M059J (cell line): ENCODE data around the gene ENPP7. TPM values are rescaled to one million over a fixed set of nuclear protein-coding genes. Genes with fewer than 3 reads are reported as not detected.

ENCODE experiments used
- DNase-seq: peaks from one replicate; pipeline ENCODE4 v3.0.0-alpha.2; 2012; ENCODE audit warnings: low read depth
- total RNA-seq: library from RNA; depleted of rRNA; stranded (reverse); fragments of >200 nt; shearing (Covaris generic); gene quantifications from 2 replicates; pipeline ENCODE4 v1.2.3, GENCODE V29; 2014; rRNA removed

The ENPP7 gene
- total RNA-seq: not detected in 2 replicates

- DNase-seq: no peak
These were observed at the start of gene ENPP7 for GRCh38 chr17:79730769-79731483. Gene ENPP7 (plus strand): TSS chr17:79730943. CDS start chr17:79731140, 197 bp downstream.

GRCh38 chr17:79681101-79681621 is 49.6 kb upstream of the ENPP7 start:
- DNase-seq: no peak

- DNase-seq: no peak
These were observed 49.0 kb upstream of the ENPP7 start for GRCh38 chr17:79681628-79682261.

GRCh38 chr17:79683365-79683764 is 47.4 kb upstream of the ENPP7 start:
- DNase-seq: no peak

GRCh38 chr17:79684132-79684985 is 46.4 kb upstream of the ENPP7 start:
- no peak for DNase-seq

- DNase-seq: no peak
These were observed 45.6 kb upstream of the ENPP7 start for GRCh38 chr17:79685121-79685520.

- DNase-seq: no peak
These were observed 44.3 kb upstream of the ENPP7 start for GRCh38 chr17:79686476-79686875.

- DNase-seq: no peak
These were observed 40.3 kb upstream of the ENPP7 start for GRCh38 chr17:79690466-79690865.

GRCh38 chr17:79690988-79691836 is 39.5 kb upstream of the ENPP7 start:
- no peak for DNase-seq

GRCh38 chr17:79691931-79692330 is 38.8 kb upstream of the ENPP7 start:
- no peak for DNase-seq

- DNase-seq: no peak
These were observed 37.3 kb upstream of the ENPP7 start for GRCh38 chr17:79693419-79693818.

GRCh38 chr17:79695293-79695790 is 35.4 kb upstream of the ENPP7 start:
- no peak for DNase-seq

- no peak for DNase-seq
These were observed 34.7 kb upstream of the ENPP7 start for GRCh38 chr17:79695797-79696609.

GRCh38 chr17:79696610-79696982 is 34.1 kb upstream of the ENPP7 start:
- DNase-seq: no peak

GRCh38 chr17:79698146-79698846 is 32.4 kb upstream of the ENPP7 start:
- DNase-seq: no peak

- DNase-seq: no peak
These were observed 31.2 kb upstream of the ENPP7 start for GRCh38 chr17:79699386-79700036.

- no peak for DNase-seq
These were observed 30.2 kb upstream of the ENPP7 start for GRCh38 chr17:79700592-79700991.

- DNase-seq: no peak
These were observed 28.7 kb upstream of the ENPP7 start for GRCh38 chr17:79702034-79702433.
